Heart left ventricle (tissue), 13 donors: ENCODE data around the gene CYP26C1.

Experiments
- CTCF ChIP-seq, 12 donors: fragments of 200-600 bp; sonication (generic) in 4 of 12; IDR thresholded peaks; one replicate each; pipeline versions ENCODE4 v1.5.0 to v1.8.0; 2018 to 2022; ENCODE audit warnings: antibody characterized with exemption in 12 of 12, mild to moderate bottlenecking in 5 of 12
- POLR2A ChIP-seq, 2 donors: fragments of 450-650 bp; IDR thresholded peaks; one replicate each; pipeline ENCODE4 v1.6.1; 2017; ENCODE audit warnings: antibody characterized with exemption in 2 of 2, mild to moderate bottlenecking in 2 of 2, moderate library complexity in 2 of 2
- donor health status: ischemic (EF 13 %, LVEDD 7.1; RV severe dilation, severe dysfunction).
- donor health status: DM: no; HTN: yes; CAD: no.
- donor health status: DM: no; HTN: no; CAD: no.
- donor health status: ischemic (EF 25% LVEDD 6.9; RV normal size, moderate dysfunction).
- donor health status: ischemic (EF 25% LVEDD 5.7; RV mildly dilated, moderate dysfunction).
- donor health status: ischemic (EF 35%, LVEDD 5.7; RV mildly dilated, moderate dysfunction).
- donor health status: nonischemic (EF 11% LVEDD 7.7; RV severe dilation, severe dysfunction).
- donor health status: DM: yes; HTN: yes; CAD: no.
- donor health status: PGD.
- donor health status: ischemic (EF 29% LVEDD 5.4; RV normal size, mild dysfunction).
- donor health status: nonischemic (EF 23%, LVEDD 6.1; RV moderate dilation, normal function).

GRCh38 chr10:93071674-93072224, 11.2 kb downstream of the CYP26C1 start:
- TF ChIP-seq CTCF (IDR thresholded peaks at IDR 0.05) = no peak
- TF ChIP-seq POLR2A (IDR thresholded peaks at IDR 0.05) = no peak
